Nephron progenitor cell (in vitro differentiated cells): ENCODE results near the gene EPB41L5.
A peak's percentile ranks its signal among the peaks of the same experiment; 100 is the strongest.
"Not testable (repeated sequence)": the region's sequence is repeated elsewhere in the genome, so short reads cannot be mapped to it uniquely, and the experiment has no call there.

Experiments
- DNase-seq: peaks from one replicate; pipeline ENCODE4 v3.0.0; 2021
- H3K27ac Mint-ChIP-seq: 2 replicates; pipeline ENCODE4 v1.8.0; 2021; ENCODE audit warnings: mild to moderate bottlenecking, moderate library complexity, mixed read lengths
- H3K27me3 Mint-ChIP-seq: 2 replicates; pipeline ENCODE4 v1.8.0; 2021; ENCODE audit warnings: mild to moderate bottlenecking, low read depth, mixed read lengths; ENCODE audit not compliant: poor library complexity
- H3K36me3 Mint-ChIP-seq: 2 replicates; pipeline ENCODE4 v1.8.0; 2021; ENCODE audit warnings: low read depth, mixed read lengths
- H3K4me1 Mint-ChIP-seq: 2 replicates; pipeline ENCODE4 v1.8.0; 2021; ENCODE audit warnings: mixed read lengths
- H3K4me3 Mint-ChIP-seq: 2 replicates; pipeline ENCODE4 v1.8.0; 2021; ENCODE audit warnings: mild to moderate bottlenecking, moderate library complexity, mixed read lengths
- H3K9me3 Mint-ChIP-seq: 2 replicates; pipeline ENCODE4 v1.8.0; 2021; ENCODE audit warnings: mild to moderate bottlenecking, moderate library complexity, mixed read lengths
- CTCF ChIP-seq: fragments of 200-600 bp; sonication (generic); IDR thresholded peaks from 2 replicates; pipeline ENCODE4 v1.5.0; 2021; ENCODE audit warnings: antibody characterized with exemption

EPB41L5 gene

GRCh38 chr2:120020554-120020953 lies 7.7 kb downstream of the EPB41L5 start:
- peaks cover 5% of the 10 kb centered on the region for H3K27me3 Mint-ChIP-seq
- H3K4me1 Mint-ChIP-seq, result peaks cover 11% of the 10 kb centered on the region
- H3K9me3 Mint-ChIP-seq, result peaks cover 45% of the 10 kb centered on the region
- no peak overlapping the region for H3K27ac Mint-ChIP-seq
- DNase-seq, result no peak
- peaks cover 83% of the 10 kb centered on the region for H3K36me3 Mint-ChIP-seq
- no peak for TF ChIP-seq CTCF
- no peak overlapping the region for H3K4me3 Mint-ChIP-seq

GRCh38 chr2:120022505-120022904 lies 9.6 kb downstream of the EPB41L5 start:
- not testable (repeated sequence) for H3K4me3 Mint-ChIP-seq, H3K27ac Mint-ChIP-seq, H3K4me1 Mint-ChIP-seq, H3K27me3 Mint-ChIP-seq, DNase-seq
- Mint-ChIP-seq H3K9me3 (peaks cover 60% of the 10 kb centered on the region), H3K36me3 (peaks cover 86% of the 10 kb centered on the region)

- TF ChIP-seq CTCF, result peak; percentile 13
- H3K36me3 Mint-ChIP-seq, result peaks cover 89% of the 10 kb centered on the region
- peaks cover 53% of the 10 kb centered on the region for H3K9me3 Mint-ChIP-seq
- peaks cover 5% of the 10 kb centered on the region for H3K4me1 Mint-ChIP-seq
- no peak for DNase-seq
- H3K27ac Mint-ChIP-seq, result no peak overlapping the region
- H3K27me3 Mint-ChIP-seq, result no peaks in the 10 kb centered on the region
- no peak overlapping the region for H3K4me3 Mint-ChIP-seq
These were observed 14.0 kb downstream of the EPB41L5 start for GRCh38 chr2:120026890-120027289.

GRCh38 chr2:120028795-120029194 lies 15.9 kb downstream of the EPB41L5 start:
- H3K4me3 Mint-ChIP-seq, result no peak overlapping the region
- no peak for TF ChIP-seq CTCF
- no peak overlapping the region for H3K27ac Mint-ChIP-seq

GRCh38 chr2:120029672-120030640 lies 17.1 kb downstream of the EPB41L5 start:
- H3K27ac Mint-ChIP-seq, result no peak overlapping the region

More at GRCh38 chr2:120028795-120029194, 15.9 kb downstream of the EPB41L5 start:
- no peak for DNase-seq
- no peaks in the 10 kb centered on the region for H3K27me3 Mint-ChIP-seq
- peaks cover 36% of the 10 kb centered on the region for H3K9me3 Mint-ChIP-seq
- peaks cover 70% of the 10 kb centered on the region for H3K36me3 Mint-ChIP-seq
- H3K4me1 Mint-ChIP-seq, result peaks cover 6% of the 10 kb centered on the region

More at GRCh38 chr2:120029672-120030640, 17.1 kb downstream of the EPB41L5 start:
- Mint-ChIP-seq H3K4me1 (peaks cover 17% of the 10 kb centered on the region), H3K4me3 (no peak overlapping the region), H3K9me3 (peaks cover 25% of the 10 kb centered on the region), H3K36me3 (peaks cover 58% of the 10 kb centered on the region), H3K27me3 (no peaks in the 10 kb centered on the region)
- DNase-seq, result no peak
- TF ChIP-seq CTCF, result no peak
